ENCODE results near the gene HIF1AN. TPM values are rescaled to one million over a fixed set of nuclear protein-coding genes. Genes with fewer than 3 reads are reported as not detected.
A peak's percentile ranks its signal among the peaks of the same experiment; 100 is the strongest.
"Not testable (repeated sequence)": the region's sequence is repeated elsewhere in the genome, so short reads cannot be mapped to it uniquely, and the experiment has no call there.

HIF1AN gene
- polyA plus RNA-seq, 1 donor = 27.3 TPM

GRCh38 chr10:100562008-100562672, 26.4 kb downstream of the HIF1AN start:
- Histone ChIP-seq H3K27ac (ENCODE audit: low read length) (no peak overlapping the region), H3K4me1 (ENCODE audit: control insufficient read depth, insufficient read depth, low read length) (peaks cover 2% of the 10 kb centered on the region), H3K4me3 (ENCODE audit: low read length) (no peak overlapping the region), H3K27me3 (ENCODE audit: control insufficient read depth, insufficient read depth, low read length) (peaks cover 58% of the 10 kb centered on the region), H3K36me3 (ENCODE audit: control insufficient read depth, insufficient read depth, low read length) (no peaks in the 10 kb centered on the region), H3K9me3 (ENCODE audit: control insufficient read depth, low read depth, low read length) (peaks cover 9% of the 10 kb centered on the region)
- peak; percentile 80 to 81 for DNase-seq
- no CpG with 5 or more reads among the region's 62 CpGs for WGBS (ENCODE audit: insufficient coverage, low lambda C conversion rate)

GRCh38 chr10:100565206-100565985, 29.7 kb downstream of the HIF1AN start:
- Histone ChIP-seq H3K4me1 (ENCODE audit: control insufficient read depth, insufficient read depth, low read length) (peaks cover 2% of the 10 kb centered on the region), H3K9me3 (ENCODE audit: control insufficient read depth, low read depth, low read length) (peaks cover 9% of the 10 kb centered on the region), H3K36me3 (ENCODE audit: control insufficient read depth, insufficient read depth, low read length) (no peaks in the 10 kb centered on the region), H3K27ac (ENCODE audit: low read length) (no peak overlapping the region), H3K27me3 (ENCODE audit: control insufficient read depth, insufficient read depth, low read length) (peaks cover 89% of the 10 kb centered on the region), H3K4me3 (ENCODE audit: low read length) (no peak overlapping the region)
- peak in 1 of 2 donors; percentile 20 for DNase-seq
- WGBS (ENCODE audit: insufficient coverage, low lambda C conversion rate) = no CpG with 5 or more reads among the region's 9 CpGs

- H3K36me3 ChIP-seq (ENCODE audit: control insufficient read depth, insufficient read depth, low read length) = no peaks in the 10 kb centered on the region
- DNase-seq = no peak
- peaks cover 2% of the 10 kb centered on the region for H3K4me1 ChIP-seq (ENCODE audit: control insufficient read depth, insufficient read depth, low read length)
- peaks cover 94% of the 10 kb centered on the region for H3K27me3 ChIP-seq (ENCODE audit: control insufficient read depth, insufficient read depth, low read length)
- no CpG with 5 or more reads among the region's 3 CpGs for WGBS (ENCODE audit: insufficient coverage, low lambda C conversion rate)
- no peak overlapping the region for H3K4me3 ChIP-seq (ENCODE audit: low read length)
- no peak overlapping the region for H3K27ac ChIP-seq (ENCODE audit: low read length)
- peaks cover 9% of the 10 kb centered on the region for H3K9me3 ChIP-seq (ENCODE audit: control insufficient read depth, low read depth, low read length)
These were observed 30.8 kb downstream of the HIF1AN start for GRCh38 chr10:100566561-100566960.

- Histone ChIP-seq H3K9me3 (ENCODE audit: control insufficient read depth, low read depth, low read length) (peaks cover 5% of the 10 kb centered on the region), H3K4me3 (ENCODE audit: low read length) (no peak overlapping the region), H3K36me3 (ENCODE audit: control insufficient read depth, insufficient read depth, low read length) (no peaks in the 10 kb centered on the region), H3K27me3 (ENCODE audit: control insufficient read depth, insufficient read depth, low read length) (peaks cover 92% of the 10 kb centered on the region), H3K4me1 (ENCODE audit: control insufficient read depth, insufficient read depth, low read length) (no peaks in the 10 kb centered on the region), H3K27ac (ENCODE audit: low read length) (no peak overlapping the region)
- no CpG with 5 or more reads among the region's 11 CpGs for WGBS (ENCODE audit: insufficient coverage, low lambda C conversion rate)
- no peak for DNase-seq
These were observed 31.5 kb downstream of the HIF1AN start for GRCh38 chr10:100567249-100567648.

- Histone ChIP-seq H3K4me3 (ENCODE audit: low read length) (no peak overlapping the region), H3K36me3 (ENCODE audit: control insufficient read depth, insufficient read depth, low read length) (no peaks in the 10 kb centered on the region), H3K27ac (ENCODE audit: low read length) (no peak overlapping the region), H3K9me3 (ENCODE audit: control insufficient read depth, low read depth, low read length) (no peaks in the 10 kb centered on the region), H3K4me1 (ENCODE audit: control insufficient read depth, insufficient read depth, low read length) (no peaks in the 10 kb centered on the region), H3K27me3 (ENCODE audit: control insufficient read depth, insufficient read depth, low read length) (peaks cover 90% of the 10 kb centered on the region)
- WGBS (ENCODE audit: insufficient coverage, low lambda C conversion rate) = no CpG with 5 or more reads among the region's 6 CpGs
- no peak for DNase-seq
These were observed 32.1 kb downstream of the HIF1AN start for GRCh38 chr10:100567826-100568225.

- Histone ChIP-seq H3K4me3 (ENCODE audit: low read length) (no peak overlapping the region), H3K27ac (ENCODE audit: low read length) (no peak overlapping the region), H3K9me3 (ENCODE audit: control insufficient read depth, low read depth, low read length) (no peaks in the 10 kb centered on the region), H3K27me3 (ENCODE audit: control insufficient read depth, insufficient read depth, low read length) (peaks cover 88% of the 10 kb centered on the region), H3K36me3 (ENCODE audit: control insufficient read depth, insufficient read depth, low read length) (no peaks in the 10 kb centered on the region), H3K4me1 (ENCODE audit: control insufficient read depth, insufficient read depth, low read length) (no peaks in the 10 kb centered on the region)
- DNase-seq = no peak
- no CpG with 5 or more reads among the region's 3 CpGs for WGBS (ENCODE audit: insufficient coverage, low lambda C conversion rate)
These were observed 33.2 kb downstream of the HIF1AN start for GRCh38 chr10:100568912-100569311.

GRCh38 chr10:100569687-100570481, 34.1 kb downstream of the HIF1AN start:
- peak overlapping the region; percentile 19 for H3K4me3 ChIP-seq (ENCODE audit: low read length)
- H3K9me3 ChIP-seq (ENCODE audit: control insufficient read depth, low read depth, low read length) = no peaks in the 10 kb centered on the region
- peak in 1 of 2 donors; percentile 48 for DNase-seq
- H3K4me1 ChIP-seq (ENCODE audit: control insufficient read depth, insufficient read depth, low read length) = no peaks in the 10 kb centered on the region
- H3K27me3 ChIP-seq (ENCODE audit: control insufficient read depth, insufficient read depth, low read length) = peaks cover 86% of the 10 kb centered on the region
- no peak overlapping the region for H3K27ac ChIP-seq (ENCODE audit: low read length)
- WGBS (ENCODE audit: insufficient coverage, low lambda C conversion rate) = no CpG with 5 or more reads among the region's 28 CpGs
- H3K36me3 ChIP-seq (ENCODE audit: control insufficient read depth, insufficient read depth, low read length) = no peaks in the 10 kb centered on the region

- whole genome bisulfite sequencing (ENCODE audit: insufficient coverage, low lambda C conversion rate) = no CpG with 5 or more reads among the region's 8 CpGs
- Histone ChIP-seq H3K4me1 (ENCODE audit: control insufficient read depth, insufficient read depth, low read length) (no peaks in the 10 kb centered on the region), H3K27ac (ENCODE audit: low read length) (no peak overlapping the region)
These were observed 34.8 kb downstream of the HIF1AN start for GRCh38 chr10:100570506-100570905.

GRCh38 chr10:100571084-100571856, 35.5 kb downstream of the HIF1AN start:
- Histone ChIP-seq H3K9me3 (ENCODE audit: control insufficient read depth, low read depth, low read length) (no peaks in the 10 kb centered on the region), H3K4me3 (ENCODE audit: low read length) (no peak overlapping the region), H3K27me3 (ENCODE audit: control insufficient read depth, insufficient read depth, low read length) (peaks cover 85% of the 10 kb centered on the region), H3K36me3 (ENCODE audit: control insufficient read depth, insufficient read depth, low read length) (no peaks in the 10 kb centered on the region), H3K4me1 (ENCODE audit: control insufficient read depth, insufficient read depth, low read length) (no peaks in the 10 kb centered on the region), H3K27ac (ENCODE audit: low read length) (no peak overlapping the region)
- WGBS (ENCODE audit: insufficient coverage, low lambda C conversion rate) = 40% methylated on average over 1 of the region's 24 CpGs
- DNase-seq = no peak

More at GRCh38 chr10:100570506-100570905, 34.8 kb downstream of the HIF1AN start:
- Histone ChIP-seq H3K4me3 (ENCODE audit: low read length) (no peak overlapping the region), H3K9me3 (ENCODE audit: control insufficient read depth, low read depth, low read length) (no peaks in the 10 kb centered on the region), H3K36me3 (ENCODE audit: control insufficient read depth, insufficient read depth, low read length) (no peaks in the 10 kb centered on the region), H3K27me3 (ENCODE audit: control insufficient read depth, insufficient read depth, low read length) (peaks cover 85% of the 10 kb centered on the region)
- no peak for DNase-seq

- H3K4me3 ChIP-seq (ENCODE audit: low read length); H3K27ac ChIP-seq (ENCODE audit: low read length); H3K36me3 ChIP-seq (ENCODE audit: control insufficient read depth, insufficient read depth, low read length); DNase-seq; H3K4me1 ChIP-seq (ENCODE audit: control insufficient read depth, insufficient read depth, low read length); H3K9me3 ChIP-seq (ENCODE audit: control insufficient read depth, low read depth, low read length): not testable (repeated sequence)
- H3K27me3 ChIP-seq (ENCODE audit: control insufficient read depth, insufficient read depth, low read length) = peaks cover 70% of the 10 kb centered on the region
- no CpG with 5 or more reads among the region's 7 CpGs for WGBS (ENCODE audit: insufficient coverage, low lambda C conversion rate)
These were observed 39.4 kb downstream of the HIF1AN start for GRCh38 chr10:100575146-100575545.

Measured in large intestine (tissue), 3 donors.